NCI-H526 treated with DMSO at 0.1 percent for 48 hours (cell line): Measurements from ENCODE around the gene TNIP2.
"Not testable (repeated sequence)": the region's sequence is repeated elsewhere in the genome, so short reads cannot be mapped to it uniquely, and the experiment has no call there.

Experiments used
- DNase-seq: peaks from one replicate; lab custom pipeline; 2025; lab: John Stamatoyannopoulos, UW

TNIP2 gene

GRCh38 chr4:2768124-2768523 lies 12.0 kb upstream of the TNIP2 start:
- DNase-seq: no peak

GRCh38 chr4:2767705-2768074 lies 11.6 kb upstream of the TNIP2 start:
- DNase-seq: no peak

DNA sequence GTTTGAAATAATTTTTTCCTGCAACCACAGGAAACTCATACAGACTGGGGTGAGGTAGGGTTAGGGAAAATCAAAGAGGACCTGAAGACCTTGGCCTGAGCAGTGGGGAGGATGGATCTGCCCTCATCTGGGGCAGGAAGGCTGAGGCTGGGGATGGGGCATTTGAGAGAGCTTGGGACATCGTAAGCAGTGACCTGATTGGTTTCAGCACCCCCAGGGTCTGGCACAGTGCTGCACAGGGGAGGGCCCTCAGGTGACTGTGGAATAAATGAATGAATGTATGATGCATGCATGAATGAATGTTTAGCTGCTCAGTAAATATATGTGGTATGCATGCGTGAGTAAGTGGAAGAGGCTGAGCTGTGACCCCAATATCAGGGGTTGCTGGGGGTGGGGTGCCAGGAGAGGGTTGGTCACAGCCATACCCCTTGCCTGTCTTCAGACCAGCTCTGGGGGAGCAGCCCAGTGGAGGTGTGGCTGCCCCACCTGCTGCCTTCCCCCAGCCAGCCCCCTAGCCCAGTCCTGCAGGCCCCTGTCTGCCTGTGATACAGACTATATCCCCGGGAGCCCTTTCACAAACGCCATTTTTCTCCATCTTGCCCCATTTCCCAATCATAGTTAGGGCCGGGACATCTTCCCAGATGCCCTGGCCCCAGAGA lies 11.0 kb upstream of the TNIP2 start:
- no peak for DNase-seq

- no peak for DNase-seq
These were observed 9.8 kb upstream of the TNIP2 start for GRCh38 chr4:2765832-2766526.

GRCh38 chr4:2763511-2763967 lies 7.4 kb upstream of the TNIP2 start:
- no peak for DNase-seq

GRCh38 chr4:2762486-2763370 lies 6.6 kb upstream of the TNIP2 start:
- not testable (repeated sequence) for DNase-seq

GRCh38 chr4:2762048-2762447 lies 5.9 kb upstream of the TNIP2 start:
- no peak for DNase-seq

- DNase-seq: no peak
These were observed 5.1 kb upstream of the TNIP2 start for GRCh38 chr4:2761035-2761923.

DNA sequence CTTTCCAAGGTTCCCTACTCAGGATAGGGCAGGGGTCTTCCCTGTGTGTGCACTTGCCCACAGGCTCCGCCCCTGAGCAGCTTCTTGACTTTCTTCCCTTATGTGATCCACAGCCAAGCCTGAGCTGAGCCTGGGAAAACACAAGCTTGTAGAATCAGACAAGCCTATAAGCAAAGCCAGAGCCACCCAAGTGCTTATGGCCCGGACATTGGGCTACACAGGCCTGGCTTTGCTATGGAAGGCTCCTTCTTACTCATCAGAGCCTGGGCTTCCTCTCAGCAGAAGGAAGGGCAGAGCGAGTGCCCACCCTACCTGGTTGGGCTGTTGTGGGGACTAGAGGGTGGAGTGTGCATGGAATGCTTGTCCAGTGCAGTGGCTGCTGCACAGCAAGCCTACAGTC lies 1.3 kb upstream of the TNIP2 start:
- DNase-seq: no peak

DNA sequence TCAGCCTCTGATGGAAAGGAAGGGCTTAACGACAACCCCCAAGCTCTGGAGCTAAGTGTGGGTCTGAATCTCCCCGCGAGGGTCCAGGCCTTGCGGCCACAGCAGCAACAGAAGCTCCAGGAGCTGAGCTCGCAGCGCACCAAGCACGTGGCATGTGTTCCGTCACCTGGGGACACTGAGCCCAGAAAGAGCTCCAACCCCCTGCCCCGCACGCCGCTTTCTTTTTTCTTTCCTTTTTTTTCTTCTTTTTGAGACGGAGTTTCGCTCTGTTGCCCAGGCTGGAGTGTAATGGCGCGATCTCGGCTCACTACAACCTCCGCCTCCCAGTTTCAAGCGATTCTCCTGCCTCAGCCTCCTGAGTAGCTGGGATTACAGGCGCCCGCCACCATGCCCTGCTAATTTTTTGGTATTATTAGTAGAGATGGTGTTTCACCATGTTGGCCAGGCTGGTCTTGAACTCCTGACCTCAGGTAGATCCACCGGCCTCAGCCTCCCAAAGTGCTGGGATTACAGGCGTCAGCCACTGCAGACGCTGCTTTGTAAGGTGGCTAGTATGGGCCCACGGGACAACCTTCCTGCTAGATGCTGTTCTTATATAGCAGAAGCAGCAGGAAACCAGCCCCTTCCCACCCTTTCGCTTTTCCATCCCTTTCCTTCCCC lies 685 bp upstream of the TNIP2 start:
- no peak for DNase-seq

DNA sequence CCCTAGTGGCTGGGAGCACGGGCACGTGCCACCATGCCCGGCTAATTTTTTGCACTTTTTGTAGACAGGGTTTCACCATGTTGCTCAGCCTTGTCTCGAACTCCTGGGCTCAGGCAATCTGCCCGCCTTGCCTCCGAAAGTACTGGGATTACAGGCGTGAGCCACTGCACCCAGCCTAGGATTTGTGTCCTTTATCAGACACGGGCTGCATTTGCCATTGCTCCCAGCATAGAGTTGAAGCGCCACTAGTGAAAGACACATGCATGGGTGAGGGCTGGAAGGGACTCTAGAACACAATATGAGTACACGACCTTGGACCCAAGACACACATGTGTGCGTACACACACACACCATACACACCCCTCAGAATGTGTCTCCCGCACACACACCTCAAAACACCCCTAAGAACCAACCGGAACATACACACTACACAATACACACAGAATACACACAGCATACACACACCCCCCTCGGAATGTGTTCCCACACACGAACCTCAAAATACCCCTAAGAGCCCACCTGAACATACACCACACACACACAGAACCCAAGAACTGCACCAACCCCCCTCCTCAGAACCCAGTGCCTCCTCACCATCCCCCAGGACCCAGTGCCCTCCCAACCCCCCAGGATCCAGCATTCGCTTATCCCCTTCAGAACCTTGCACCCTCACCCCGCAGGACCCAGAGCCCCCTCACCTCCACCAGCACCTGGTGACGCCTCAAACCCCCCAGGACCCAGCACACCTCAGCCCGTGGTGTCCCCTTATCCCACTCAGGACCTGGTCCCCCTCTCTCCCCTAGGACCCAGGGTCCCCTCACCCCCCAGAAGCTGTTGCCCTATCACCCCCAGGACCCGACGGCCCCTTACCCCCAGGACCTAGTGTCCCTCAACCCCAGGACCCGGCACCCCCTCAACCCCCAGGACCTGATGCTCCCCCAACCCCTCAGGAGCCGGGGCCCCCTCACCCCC lies 1.0 kb downstream of the TNIP2 start:
- no peak for DNase-seq

DNA sequence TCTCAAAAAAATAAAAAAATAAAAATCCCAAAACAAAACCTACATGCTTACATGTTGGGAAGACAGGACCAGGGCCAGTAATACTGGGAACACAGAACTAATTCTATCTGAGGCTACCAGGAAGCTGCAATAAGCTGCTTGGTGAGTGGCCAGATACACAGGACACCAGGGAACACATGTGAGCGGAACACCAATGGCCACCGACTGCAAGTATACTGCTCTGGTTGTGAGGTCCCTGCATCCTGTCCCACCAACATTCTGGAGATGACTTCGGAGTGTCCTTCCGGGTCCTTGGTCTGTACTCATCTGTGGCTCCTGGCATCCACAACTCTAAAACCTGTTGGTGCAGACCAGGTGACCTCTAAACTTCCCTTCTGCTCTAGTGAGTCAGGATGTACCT lies 2.7 kb downstream of the TNIP2 start:
- DNase-seq: no peak

DNA sequence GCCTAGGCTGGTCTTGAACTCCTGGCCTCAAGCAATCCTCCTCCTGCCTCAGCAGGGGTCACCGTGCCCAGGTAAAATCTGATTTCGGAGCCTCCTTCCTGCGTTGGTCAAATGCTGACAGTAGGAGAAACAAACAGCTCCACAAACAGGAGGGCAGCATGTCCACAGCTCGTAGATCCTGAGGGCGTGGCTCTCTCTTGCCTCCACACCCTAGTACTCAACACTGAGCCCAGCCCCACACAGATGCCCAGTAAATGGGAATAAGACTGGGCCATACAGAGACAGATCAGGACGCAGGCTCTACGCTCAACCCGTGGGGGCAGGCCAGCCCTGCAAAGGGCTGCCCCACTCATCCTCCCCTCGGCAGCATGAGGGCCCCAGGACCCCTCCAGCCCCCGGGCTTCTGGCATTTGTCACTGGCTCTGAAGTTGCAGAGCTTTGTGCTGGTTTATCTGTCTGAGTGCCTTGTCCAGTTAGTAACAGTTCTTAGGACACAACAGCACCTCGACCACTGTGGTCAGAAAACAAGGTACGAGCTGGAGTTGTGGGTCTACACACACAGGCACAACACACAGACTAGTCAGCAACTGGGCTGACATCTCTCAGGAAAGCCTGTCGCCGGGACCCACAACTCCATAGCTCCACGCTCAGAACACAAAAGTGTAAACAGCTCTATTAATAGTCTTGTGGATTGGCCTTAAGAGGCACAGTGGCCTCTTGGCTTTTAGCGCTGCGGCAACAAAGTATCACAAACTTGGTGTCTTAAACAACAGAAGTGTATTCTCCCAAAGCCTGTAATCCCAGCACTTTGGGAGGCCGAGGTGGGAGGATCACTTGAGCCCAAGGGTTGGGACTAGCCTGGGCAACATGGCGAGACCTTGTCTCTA lies 5.2 kb downstream of the TNIP2 start:
- DNase-seq: no peak

GRCh38 chr4:2746891-2747695 lies 9.0 kb downstream of the TNIP2 start:
- no peak for DNase-seq

DNA sequence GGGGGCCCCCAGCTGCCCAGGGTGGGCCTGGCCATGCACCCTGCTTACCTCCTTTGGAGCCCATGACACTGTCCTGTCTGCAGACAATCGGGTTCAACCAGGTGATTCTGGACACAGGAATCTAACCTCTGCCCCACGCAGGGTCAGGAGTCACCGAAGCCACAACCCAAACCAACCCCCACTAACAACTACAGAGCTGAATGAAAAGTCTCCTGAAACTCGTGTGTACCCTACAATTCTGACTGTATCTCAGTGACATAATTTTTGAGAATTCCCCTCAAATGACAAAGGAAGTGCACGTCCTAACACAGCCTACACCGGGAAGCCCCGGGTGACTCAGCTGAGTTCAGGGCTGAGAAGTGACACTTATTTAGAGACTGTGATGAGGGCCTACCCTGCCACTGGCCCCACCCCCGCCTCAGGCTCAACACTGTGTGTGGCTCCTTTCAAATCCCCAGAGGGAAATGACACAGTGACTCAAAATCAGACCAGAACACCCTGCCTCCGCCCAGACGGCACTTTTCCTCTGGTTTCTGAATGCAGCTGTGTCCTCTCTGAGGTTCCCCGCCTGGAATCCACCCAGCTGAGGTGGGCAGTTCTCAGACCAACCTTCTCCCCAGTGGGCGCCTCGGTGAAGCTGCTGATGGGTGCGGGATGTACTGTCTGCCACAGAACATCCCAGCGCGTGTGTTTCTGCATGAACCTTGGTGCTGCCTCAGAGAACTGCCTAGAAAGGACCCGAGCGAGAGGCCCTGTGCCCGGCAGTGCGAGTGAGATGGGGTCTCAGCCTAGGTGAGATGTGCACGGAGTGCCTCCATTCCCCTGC lies 9.9 kb downstream of the TNIP2 start:
- DNase-seq: no peak

DNA sequence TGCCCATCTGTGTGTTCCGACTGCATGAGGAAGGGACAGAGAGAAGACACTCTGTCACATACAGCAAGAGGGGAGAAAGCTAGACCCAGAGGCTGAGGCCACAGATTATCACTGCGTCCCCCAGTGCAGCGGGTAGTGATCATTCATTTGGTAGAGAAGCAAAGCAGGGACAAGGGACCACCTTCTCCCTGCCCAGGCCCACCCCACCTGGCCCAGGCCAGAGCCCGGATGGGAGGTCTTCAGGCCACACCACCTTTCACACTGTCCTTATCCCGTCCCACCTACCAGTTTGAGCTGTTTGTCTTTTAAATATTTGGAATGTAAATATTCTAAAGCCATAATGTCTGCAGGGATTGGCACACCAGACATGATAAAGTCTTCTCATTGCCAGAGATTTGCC lies 10.6 kb downstream of the TNIP2 start:
- DNase-seq: no peak

GRCh38 chr4:2744576-2745270 lies 11.4 kb downstream of the TNIP2 start:
- no peak for DNase-seq
